ENCODE measurements around the gene MAGI2.

GRCh38 chr7:79334334-79334733 lies 119.1 kb downstream of the MAGI2 start:
- no peak for TF ChIP-seq POLR2AphosphoS5 (IDR thresholded peaks at IDR 0.05)
- TF ChIP-seq, protein P1, sequence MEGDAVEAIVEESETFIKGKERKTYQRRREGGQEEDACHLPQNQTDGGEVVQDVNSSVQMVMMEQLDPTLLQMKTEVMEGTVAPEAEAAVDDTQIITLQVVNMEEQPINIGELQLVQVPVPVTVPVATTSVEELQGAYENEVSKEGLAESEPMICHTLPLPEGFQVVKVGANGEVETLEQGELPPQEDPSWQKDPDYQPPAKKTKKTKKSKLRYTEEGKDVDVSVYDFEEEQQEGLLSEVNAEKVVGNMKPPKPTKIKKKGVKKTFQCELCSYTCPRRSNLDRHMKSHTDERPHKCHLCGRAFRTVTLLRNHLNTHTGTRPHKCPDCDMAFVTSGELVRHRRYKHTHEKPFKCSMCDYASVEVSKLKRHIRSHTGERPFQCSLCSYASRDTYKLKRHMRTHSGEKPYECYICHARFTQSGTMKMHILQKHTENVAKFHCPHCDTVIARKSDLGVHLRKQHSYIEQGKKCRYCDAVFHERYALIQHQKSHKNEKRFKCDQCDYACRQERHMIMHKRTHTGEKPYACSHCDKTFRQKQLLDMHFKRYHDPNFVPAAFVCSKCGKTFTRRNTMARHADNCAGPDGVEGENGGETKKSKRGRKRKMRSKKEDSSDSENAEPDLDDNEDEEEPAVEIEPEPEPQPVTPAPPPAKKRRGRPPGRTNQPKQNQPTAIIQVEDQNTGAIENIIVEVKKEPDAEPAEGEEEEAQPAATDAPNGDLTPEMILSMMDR (IDR thresholded peaks at IDR 0.05), result no peak
- no peak for TF ChIP-seq POLR2A (IDR thresholded peaks at IDR 0.05)

Measured in suprapubic skin (tissue), 4 donors.